Stimulated activated CD8-positive, alpha-beta memory T cell treated with anti-CD3 and anti-CD28 coated beads, Interleukin-12 subunit alpha, Interleukin-12 subunit beta, amount 100 ng/mL, for 24 hours (primary cell): ENCODE data around the gene MRPL28.
"Not testable (repeated sequence)": the region's sequence is repeated elsewhere in the genome, so short reads cannot be mapped to it uniquely, and the experiment has no call there.

ENCODE experiments used
- DNase-seq: peaks from one replicate; pipeline ENCODE4 v3.0.0-alpha.2; 2020; ENCODE audit errors: extremely low read depth

The MRPL28 gene

DNA sequence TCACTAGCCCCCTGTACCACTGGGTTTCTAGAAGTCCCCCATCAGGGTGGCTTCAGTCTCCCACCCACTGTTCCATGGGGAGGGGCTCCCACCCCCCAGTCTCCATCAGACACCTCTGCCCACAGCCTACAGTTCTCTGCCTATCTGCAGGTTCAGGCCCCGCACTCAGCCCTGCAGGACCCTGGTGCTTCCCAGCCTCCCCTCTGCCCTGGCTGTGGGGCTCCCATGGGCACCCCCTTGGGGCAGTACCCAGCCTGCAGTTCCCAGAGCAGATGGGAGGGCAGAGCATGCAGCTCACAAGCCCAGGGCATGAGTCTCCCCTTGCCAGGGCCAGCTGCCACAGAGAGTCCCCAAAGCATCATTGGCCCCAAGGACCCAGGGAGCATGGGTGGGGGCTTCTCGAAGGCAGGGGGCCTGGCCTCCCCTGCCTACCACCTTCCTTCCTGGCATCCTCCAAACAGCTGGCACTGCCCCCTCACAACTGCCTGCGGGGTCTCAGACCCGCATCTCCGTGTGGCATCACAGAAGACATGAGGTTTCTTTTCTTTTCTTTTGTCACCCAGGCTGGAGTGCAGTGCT, 2.8 kb upstream of the MRPL28 start:
- no peak for DNase-seq

DNA sequence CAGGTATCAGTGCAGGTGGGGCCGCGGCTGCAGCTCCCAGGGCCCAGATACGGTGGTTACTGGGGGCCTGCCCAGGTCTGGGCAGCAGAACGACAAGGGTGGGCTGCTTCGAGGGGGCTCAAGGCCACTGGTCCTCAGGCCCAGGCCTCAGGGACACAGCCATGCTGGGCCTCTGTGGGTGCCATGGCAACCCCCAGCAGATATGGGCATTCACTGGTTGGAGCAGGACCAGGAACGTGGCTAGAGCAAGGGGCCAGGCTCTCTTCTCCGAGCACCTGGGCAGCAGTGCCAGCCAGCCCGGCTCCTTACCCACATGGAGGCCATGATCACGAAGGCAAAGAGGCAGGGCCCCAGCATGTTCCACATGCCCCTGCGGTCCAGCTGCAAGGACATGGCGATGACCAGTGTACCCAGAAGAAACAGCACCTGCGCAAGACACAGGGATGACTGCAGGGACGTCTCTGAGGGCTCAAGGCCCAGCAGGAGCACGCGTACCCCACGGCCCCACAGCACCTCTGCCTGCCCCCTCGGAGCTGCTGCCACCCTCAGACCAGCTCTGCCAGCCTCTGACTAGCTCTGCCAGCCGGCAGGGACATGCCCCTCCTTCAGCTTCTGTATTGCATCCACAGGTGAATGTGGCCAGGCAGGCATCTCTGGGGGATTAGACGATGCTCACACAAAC, 2.1 kb upstream of the MRPL28 start:
- DNase-seq: no peak

DNA sequence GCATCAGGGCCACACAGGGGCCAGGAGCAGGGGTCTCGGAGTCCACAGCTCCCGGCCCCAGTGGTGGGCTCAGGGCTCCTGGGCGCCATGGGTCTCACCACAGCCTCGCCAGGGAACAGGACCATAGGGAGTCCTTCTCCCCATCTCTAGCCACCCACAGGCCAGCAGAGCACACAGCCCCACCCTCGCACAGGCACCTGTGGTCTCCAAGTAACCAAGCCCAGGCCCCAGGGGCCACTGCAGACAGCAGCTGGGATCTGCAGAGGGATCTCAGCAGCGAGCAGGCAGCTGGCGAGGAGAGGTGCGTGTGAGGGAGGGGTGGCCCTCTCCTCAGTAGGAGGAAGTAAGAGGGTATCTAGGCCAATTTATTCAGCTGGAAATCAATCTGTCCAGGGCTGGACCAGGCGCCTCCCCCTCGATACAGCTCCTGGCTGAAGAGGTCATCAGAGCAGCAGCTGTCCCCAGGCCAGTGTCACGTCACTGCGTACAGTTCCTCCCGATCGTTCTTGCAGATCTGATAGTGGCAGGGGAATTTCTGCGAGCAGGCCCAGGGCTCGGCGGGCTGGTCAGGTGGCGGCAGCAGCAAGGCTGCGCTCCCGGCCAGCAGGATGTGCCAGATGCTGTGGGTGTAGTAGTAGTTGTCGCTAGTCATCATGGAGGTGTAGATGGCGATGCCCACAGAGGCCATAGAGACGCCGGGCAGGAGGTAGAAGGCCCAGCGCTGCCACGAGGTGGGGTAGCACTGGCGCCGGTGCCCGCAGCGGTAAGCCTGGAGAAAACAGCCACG, 1.4 kb upstream of the MRPL28 start:
- no peak for DNase-seq

DNA sequence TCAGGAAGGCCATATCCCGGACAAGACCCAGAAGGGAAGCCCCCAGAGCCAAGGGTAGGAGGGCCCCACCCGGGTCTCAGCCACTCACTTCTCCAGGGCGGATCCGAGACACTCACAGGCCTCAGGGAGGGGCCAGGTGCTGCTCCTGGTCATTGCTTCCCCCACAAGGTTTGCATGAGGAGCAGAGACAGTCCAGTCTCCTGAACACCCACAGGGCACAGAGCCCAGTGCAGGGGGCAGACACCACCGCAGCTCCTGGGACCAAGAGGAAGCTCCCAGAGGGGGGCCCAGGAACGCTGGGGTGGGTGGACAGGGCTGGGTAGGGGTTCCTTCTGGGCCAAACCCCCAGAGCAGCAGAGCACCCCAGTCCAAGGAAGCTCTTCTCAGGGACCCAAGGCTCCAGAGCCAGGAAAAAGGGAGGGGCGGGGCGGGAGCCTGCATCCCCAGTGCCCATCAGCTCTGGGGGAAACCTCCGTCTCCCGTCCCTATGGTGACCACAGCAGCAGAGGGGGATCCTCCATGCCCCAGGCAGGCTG, 709 bp upstream of the MRPL28 start:
- no peak for DNase-seq

DNA sequence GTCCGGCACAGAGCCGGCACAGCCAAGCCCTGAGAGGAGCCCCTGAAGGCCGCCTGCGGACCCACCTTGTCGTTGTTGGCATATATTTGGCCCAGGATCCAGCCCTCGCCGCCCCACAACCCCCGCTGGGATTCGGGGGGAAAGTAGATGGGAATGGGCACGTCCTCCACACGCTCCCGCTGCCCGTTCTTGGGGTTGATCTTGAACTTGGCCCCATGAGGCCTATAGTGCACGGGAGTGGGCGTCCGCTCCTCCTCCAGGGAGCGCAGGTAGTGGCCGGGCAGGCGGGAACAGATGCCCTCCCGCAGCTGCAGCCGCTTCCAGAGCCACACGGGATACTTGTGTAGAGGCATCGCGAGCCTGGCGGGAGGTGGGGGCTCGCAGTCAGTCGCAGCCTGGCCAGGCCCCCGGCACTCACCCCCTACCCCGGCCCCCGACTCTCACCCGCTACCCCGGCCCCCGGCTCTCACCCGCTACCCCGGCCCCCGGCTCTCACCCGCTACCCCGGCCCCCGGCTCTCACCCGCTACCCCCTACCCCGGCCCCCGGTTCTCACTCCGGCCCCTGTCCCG, 387 bp downstream of the MRPL28 start:
- no peak for DNase-seq

DNA sequence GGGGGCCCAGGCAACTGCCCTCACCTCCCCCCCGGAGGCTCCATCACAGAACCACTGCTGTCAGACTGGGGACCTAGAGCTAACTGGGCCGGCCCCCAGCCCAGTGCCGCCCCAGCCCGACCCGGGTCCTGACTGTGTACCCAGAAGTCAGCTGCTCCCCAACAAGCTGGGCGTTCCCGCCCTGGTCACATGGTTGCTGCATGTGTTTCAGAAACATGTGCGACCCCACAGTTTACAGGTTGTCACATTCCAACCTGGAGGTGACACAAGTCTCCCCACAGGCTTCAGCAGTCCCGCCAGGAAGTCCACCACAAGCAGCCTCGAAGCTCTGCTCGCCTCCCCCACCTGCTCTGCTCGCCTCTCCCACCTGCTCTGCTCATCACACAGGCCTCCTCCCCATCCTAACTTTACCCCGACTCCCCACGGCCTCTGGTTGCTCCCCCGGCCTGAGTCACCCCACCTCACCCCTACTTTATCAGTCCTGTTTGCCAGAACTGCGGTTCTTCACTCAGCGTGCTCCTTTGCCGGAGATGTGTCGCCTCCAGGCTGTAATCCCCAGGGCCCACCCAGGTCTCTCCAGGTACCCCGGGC, 968 bp downstream of the MRPL28 start:
- DNase-seq: no peak

DNA sequence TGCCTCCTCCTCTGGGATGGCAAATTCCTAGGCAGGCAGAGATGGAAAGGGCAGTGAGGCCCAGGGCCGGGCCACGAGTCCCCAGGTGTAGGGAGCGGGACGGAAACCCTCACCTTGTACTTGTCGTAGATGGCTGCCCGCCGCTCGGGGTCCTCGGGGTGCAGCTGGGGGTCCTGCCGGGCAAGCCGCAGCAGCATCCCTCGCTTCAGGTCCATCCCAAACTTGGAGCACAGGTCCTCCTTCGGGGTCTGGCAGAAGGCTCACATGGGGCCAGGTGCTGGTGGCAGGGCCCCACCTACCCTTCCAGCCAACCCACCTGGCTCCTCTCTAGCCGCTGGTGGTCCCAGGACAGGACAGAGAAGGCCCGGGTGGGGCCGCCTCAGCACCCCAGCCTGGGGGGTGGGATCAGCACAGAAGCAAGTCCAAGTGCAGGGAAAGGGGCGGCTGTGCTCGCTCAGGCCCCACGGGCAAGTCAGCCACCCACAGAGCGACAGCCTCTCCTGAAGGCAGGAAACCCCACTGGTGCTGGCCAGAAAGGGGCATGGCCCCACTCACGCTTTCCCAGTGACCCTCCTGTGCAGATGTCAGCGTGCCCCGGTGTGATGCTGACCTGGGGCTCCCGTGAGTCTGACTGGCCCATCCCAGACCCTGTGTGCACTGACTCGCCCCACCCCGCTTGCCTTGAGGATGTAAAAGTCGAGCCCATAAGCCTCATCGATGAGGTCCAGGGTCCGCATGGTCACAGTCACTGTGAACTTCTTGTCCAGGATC, 1.8 kb downstream of the MRPL28 start:
- DNase-seq: no peak

DNA sequence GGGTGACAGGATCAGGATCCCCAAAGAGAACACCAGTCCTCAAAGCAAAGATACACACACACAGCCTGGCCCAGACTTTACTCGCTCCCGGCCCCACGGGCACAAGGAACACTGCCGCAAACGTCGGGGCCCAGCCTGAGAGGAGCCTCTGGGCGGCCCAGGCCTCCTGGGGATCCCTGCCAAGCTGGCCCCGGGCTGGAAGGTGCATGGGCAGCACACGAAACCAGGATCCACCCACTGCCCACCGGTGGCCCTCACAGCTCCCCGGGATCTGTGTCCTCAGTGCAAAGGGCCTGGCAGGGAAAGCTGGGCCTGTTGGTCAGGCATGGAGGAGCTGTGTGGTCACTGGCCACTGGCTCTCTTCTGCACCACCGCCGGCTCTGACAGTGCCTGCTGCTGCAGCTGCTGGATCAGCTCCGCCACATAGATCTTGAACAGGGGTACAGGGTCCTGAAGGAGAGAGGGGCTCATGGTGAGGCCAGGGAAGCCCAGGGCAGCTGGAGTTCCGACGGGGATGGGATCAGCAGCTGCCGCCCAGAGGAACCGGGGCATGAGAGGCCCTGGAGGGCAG, 2.9 kb downstream of the MRPL28 start:
- no peak for DNase-seq

DNA sequence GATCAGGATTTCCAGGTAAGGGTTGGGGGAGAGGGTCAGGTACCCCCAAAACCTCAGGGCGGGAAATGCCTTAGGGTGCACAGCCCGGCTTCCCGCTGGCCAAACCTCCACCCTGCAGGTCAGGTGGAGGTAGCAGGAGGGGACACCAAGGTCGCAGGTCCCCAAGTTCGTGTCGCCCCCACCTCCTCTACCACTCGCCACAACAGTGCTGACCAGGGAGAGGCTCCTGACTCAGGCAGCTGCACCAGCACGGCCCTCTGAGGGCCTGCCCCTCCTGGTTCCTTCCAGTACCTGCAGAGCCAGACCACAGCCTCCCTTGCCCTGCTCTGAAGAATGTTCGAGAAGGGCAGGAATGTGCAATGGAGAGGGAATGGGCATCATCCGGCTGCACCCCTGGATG, 3.9 kb downstream of the MRPL28 start:
- no peak for DNase-seq

DNA sequence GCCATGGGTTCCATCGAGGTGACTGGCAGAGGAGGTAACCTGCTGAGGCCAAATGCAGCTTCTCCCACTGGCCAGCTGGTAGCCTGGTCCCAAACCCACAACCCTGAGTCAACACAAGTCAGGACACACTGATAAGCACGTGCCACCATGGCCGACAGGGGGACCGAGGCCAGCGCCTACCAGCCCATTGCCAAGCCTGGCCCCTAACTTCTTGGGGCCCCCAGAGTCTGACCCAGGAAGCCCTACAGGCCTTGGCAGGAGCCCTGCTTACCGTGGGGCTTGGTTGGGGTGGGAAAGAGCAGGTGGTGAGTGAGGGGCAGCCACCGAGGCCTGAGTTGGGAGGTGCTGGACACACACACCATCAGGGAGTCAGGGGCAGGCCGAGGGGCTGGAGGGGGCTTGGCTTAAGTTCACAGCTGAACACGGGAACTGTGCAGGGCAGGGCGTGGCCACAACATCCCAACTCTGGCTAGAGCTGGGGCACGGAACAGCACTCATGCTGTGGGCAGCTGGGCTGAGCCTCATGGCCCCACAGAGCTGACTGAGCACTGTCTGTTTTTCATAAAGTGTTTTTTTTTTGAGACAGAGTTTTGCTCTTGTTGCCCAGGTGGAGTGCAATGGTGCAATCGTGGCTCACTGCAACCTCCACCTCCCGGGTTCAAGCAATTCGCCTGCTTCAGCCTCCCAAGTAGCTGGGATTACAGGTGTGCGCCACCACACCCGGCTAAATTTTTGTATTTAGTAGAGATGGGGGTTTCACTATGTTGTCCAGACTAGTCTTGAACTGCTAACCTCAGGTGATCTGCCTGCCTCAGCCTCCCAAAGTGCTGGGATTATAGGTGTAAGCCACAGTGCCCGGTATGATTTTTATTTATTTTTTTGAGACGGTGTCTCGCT, 5.5 kb downstream of the MRPL28 start:
- DNase-seq: no peak

DNA sequence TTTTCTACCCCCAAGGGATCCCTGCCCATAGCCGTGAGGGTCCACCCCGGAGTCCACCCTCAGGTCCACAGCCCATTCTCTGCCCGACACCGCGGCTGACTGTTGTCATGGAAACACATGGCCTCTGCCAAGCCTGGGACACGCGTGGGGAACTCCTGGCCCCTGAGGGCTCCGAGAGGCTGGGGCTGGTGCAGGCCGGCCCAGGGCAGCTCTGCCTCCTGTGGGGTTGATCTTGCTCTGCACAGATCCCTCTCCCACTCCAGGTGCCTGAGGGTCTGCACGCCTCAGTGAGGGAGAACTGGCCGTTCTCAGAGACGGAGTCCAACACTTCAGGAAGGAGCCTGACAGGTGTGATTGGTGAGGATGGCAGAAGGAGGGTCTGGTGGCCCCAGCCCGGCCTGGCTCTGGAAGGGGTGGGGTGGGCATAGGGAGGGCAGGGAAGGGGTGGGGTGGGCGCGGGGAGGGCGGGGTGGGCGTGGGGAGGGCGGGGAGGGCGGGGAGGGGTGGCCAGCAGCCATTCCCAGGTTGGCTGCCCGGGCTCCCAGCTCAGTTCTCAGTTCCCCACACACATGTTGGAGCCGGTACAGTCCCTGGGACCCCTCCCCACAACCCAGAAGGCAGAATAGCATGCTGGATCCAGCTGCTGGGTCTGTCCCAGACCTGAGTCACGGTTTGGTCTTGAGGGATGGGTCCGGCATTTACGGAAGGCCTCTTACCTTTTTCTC, 6.4 kb downstream of the MRPL28 start:
- no peak for DNase-seq

DNA sequence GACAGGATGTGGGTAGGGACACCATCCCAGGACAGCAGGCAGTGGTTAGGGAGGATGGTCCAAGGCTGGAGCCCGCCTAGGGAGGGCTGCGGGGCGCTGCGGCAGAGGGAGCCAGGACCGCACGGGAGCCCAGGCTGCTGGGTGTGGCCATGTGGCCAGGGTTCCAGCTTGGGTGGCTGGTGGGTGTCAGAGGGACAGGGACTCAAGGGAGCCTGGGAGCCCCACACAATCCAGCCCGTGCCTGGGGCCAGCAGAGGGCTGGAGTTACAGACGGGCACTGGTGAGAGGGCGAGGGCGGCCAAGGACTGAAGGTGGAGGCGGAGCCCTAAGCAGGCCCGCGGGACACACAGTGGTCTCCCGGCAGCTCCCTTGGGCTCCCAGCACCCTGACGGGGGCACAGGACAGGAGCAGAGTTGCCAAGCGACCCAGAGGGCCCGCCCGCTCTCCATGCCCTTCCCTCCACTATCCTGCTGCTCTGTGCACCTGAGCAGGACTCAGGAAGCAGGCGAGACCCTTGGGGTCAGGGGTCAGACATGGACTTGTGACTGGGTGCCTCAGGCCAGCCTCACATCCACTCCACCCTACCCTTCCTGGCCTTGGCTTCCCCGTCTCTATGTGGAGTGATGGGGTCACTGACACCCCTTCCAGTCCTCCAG, 7.1 kb downstream of the MRPL28 start:
- no peak for DNase-seq

DNA sequence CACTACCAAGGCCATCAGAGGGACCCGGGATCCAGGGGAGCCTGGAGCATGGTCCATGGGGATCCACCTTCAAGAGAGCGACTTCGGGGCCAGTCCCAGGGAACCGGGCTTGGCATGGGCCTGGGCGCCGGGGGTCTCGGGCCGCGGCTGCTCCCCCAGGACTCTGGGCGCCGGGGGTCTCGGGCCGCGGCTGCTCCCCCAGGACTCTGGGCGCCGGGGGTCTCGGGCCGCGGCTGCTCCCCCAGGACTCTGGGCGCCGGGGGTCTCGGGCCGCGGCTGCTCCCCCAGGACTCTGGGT, 7.7 kb downstream of the MRPL28 start:
- not testable (repeated sequence) for DNase-seq

DNA sequence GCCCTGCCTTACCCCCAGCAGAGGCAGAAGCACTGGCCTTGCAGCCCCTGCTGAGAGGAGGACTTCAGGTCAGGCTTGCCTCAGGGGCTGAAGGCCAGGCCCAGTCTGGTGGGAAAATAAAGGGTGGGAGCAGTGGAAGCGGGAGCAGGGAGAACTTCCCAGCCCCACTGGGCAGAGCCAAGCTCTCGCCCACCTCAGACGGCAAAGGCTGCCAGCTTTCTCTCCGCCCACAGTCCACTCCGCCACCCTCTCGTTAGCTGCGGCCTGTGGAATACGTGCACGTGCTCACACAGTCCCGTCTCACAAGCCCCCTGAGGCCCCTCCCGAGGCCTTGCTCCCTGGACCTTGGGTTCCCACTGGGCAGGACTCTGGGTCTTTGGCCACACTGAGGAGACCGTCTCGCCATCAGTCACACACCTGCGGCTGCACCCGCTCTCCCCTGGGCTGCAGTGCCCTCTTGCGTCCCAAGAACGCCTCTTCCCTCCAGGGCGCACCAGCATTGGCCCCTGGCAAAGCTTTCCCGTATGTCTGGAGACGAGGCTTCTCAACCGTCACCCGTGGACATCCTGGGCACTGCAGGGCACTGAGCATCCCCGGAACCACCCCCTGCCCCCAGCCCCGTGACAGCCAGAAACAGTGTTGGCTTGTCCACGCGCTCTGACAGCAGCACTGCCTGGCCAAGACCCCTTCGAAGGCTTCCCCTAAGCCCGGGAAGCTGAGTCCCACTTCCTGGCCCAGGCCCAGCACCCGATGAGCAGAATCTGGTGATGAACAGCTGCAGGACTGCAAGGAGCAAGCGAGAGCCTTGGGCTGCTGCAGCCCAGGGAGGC, 8.3 kb downstream of the MRPL28 start:
- no peak for DNase-seq

DNA sequence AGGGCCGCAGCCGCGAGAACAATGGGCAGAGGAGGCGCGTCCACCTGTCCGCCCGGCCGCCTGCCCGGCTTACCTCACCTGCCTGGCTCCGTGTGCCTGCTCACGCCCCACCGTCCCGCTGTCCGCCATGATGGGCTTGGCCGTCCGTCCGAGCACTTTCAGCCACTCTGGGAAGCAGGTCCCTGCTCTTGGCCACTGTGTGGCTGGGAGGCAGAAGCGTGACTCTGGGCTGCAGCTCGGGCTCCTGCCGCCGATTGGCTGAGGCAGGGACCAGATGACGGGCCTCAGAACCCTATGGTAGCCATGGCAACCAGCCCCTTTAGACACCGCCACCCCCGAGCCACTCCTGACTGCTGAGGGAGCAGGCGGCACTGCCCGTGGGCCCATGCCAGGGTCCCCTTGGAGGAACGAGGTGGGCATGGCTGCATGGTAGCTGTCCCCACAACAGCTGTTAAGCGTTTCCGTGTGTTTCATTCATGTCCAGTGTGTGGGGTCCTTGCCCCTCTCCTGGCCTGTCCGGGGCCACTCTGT, 8.9 kb downstream of the MRPL28 start:
- no peak for DNase-seq

DNA sequence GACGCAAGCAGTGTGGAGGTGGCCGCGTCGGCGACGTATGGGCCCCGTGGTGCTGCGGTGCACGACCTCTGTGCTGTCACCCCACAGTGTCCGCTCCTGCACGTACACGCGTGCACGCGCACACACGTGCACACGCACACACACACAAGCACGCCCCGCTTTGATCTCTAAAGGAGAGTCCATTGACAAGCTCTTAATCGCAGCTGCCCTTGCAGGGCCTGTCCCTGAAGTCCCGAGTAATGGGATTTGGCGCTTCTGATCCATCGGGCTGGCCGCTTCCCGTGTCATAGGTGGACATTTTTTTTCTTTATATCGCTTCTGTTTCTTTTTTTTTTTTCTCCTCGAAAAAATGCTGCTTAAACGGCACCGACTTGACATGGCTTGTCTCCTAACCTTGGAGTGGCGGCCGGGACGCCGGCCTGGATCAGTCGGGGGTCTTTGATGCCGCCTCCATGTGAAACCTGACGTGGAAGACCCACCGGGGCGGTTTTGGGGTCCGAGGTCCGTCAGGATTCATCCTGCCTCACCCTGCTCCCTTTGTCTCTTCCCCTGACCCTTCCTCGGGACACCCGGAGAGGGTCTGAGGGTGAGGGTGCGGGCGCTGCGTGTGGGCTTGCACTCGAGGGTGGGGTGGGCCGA, 9.5 kb downstream of the MRPL28 start:
- no peak for DNase-seq
